Measurements from ENCODE around the gene JAZF1. TPM values are rescaled to one million over a fixed set of nuclear protein-coding genes. Genes with fewer than 3 reads are reported as not detected.
A peak's percentile ranks its signal among the peaks of the same experiment; 100 is the strongest.

The JAZF1 gene
- total RNA-seq, 1 donor from 2014 or later: 33.8 TPM

DNA sequence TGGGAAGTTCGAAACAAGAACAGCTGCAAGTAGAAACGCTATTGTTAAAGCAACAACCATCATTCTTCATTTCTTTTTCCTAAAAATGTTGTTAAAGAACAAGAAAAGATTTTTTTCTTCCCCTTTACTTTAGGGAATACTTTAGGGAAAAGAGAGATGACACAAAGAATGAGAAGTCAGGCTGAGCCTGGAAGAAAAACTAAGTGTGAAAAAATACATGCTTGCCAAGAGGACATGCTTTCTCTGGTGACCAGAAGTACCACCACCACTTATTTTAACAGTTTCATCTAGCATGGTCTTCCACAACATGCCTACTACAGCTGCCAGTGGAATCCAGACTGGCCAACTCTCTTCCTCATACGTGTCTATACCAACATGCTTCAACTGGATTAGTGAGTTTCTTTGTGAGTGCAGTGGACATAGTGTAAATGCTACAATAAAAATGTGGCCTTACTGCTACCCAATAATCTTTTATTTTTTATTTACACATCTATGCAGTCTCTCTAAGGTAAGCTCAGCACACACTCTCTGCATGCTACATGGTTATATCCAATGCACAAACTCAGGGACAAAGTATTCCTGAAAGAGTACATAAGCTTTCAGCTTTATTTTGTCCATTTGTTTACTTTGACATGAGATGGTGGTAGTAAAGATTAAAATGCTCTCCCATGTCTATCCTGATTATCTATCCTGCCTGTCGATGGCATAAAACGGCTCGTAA, 244.4 kb downstream of the JAZF1 start:
- no peaks in the 10 kb centered on the region for H3K9me3 Mint-ChIP-seq (ENCODE audit: low read depth)
- no peak overlapping the region for H3K4me3 Mint-ChIP-seq (ENCODE audit: unreplicated experiment)
- no peak overlapping the region for H3K27ac Mint-ChIP-seq (ENCODE audit: unreplicated experiment)
- H3K36me3 Mint-ChIP-seq (ENCODE audit: low read depth): peaks cover 3% of the 10 kb centered on the region
- peaks cover 40% of the 10 kb centered on the region for H3K4me1 Mint-ChIP-seq (ENCODE audit: low read depth)
- DNase-seq (ENCODE audit: low spot score): no peak
- no peaks in the 10 kb centered on the region for H3K27me3 Mint-ChIP-seq (ENCODE audit: low read depth)
- no peak for TF ChIP-seq CTCF (IDR thresholded peaks at IDR 0.05)

GRCh38 chr7:27933671-27934565, 246.7 kb downstream of the JAZF1 start:
- Mint-ChIP-seq H3K9me3 (ENCODE audit: low read depth) (no peaks in the 10 kb centered on the region), H3K27me3 (ENCODE audit: low read depth) (no peaks in the 10 kb centered on the region), H3K27ac (ENCODE audit: unreplicated experiment) (peak overlapping the region; percentile 55), H3K36me3 (ENCODE audit: low read depth) (no peaks in the 10 kb centered on the region), H3K4me1 (ENCODE audit: low read depth) (peaks cover 53% of the 10 kb centered on the region), H3K4me3 (ENCODE audit: unreplicated experiment) (no peak overlapping the region)
- peak; percentile 72 for TF ChIP-seq CTCF (IDR thresholded peaks at IDR 0.05)
- DNase-seq (ENCODE audit: low spot score): no peak

DNA sequence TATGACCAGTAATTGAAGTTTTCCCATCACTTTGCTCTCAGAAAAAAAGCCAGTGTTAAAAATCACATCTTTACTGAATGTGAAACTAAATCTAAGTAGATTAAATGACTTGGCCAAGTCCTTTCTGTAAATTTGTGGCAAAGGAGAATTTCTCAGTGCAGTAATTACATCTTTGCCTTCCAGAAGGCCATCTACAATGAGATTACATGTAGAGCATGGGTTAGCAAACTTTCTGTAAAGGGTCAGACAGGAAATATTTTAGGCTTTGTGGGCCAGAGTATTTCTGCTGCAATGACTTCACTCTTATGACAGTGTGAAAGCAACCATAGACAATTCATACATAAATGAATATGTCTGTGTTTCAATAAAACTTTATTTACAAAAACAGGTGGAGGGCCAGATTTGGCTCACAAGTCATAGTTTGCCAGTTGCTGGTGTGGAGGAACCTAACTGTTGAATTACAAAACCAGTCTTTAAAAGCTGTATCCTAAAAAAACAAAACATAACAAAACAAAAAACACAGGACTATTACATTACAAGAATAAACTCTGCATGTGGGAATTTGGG, 249.6 kb downstream of the JAZF1 start:
- DNase-seq (ENCODE audit: low spot score): no peak
- peaks cover 40% of the 10 kb centered on the region for H3K4me1 Mint-ChIP-seq (ENCODE audit: low read depth)
- H3K36me3 Mint-ChIP-seq (ENCODE audit: low read depth): no peaks in the 10 kb centered on the region
- H3K9me3 Mint-ChIP-seq (ENCODE audit: low read depth): no peaks in the 10 kb centered on the region
- no peak for TF ChIP-seq CTCF (IDR thresholded peaks at IDR 0.05)
- H3K27me3 Mint-ChIP-seq (ENCODE audit: low read depth): no peaks in the 10 kb centered on the region
- H3K27ac Mint-ChIP-seq (ENCODE audit: unreplicated experiment): no peak overlapping the region
- no peak overlapping the region for H3K4me3 Mint-ChIP-seq (ENCODE audit: unreplicated experiment)

DNA sequence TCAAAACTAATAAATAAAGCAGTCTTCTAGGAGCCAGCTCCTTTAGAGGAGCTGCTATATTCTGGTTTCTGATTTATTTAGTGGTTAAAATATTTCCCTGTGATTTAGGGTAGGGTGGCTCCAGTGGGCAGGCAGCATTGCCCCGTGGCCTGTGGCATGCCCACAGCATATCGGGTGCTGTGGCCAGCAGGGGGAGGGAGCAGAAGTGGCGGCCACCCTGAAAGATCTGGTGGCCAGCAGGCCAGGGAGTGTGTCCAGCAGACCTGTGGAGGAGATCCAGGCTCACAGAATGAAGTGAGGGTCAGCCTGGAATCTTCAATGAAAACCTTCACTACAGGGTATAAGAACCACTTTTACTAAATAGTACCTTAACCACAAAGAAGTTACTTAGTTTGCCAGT, 251.5 kb downstream of the JAZF1 start:
- no peak overlapping the region for H3K27ac Mint-ChIP-seq (ENCODE audit: unreplicated experiment)
- peaks cover 47% of the 10 kb centered on the region for H3K4me1 Mint-ChIP-seq (ENCODE audit: low read depth)
- H3K9me3 Mint-ChIP-seq (ENCODE audit: low read depth): no peaks in the 10 kb centered on the region
- no peaks in the 10 kb centered on the region for H3K36me3 Mint-ChIP-seq (ENCODE audit: low read depth)
- no peak overlapping the region for H3K4me3 Mint-ChIP-seq (ENCODE audit: unreplicated experiment)
- peak; percentile 23 for TF ChIP-seq CTCF (IDR thresholded peaks at IDR 0.05)
- no peaks in the 10 kb centered on the region for H3K27me3 Mint-ChIP-seq (ENCODE audit: low read depth)
- no peak for DNase-seq (ENCODE audit: low spot score)

GRCh38 chr7:27928001-27928400, 252.6 kb downstream of the JAZF1 start:
- TF ChIP-seq CTCF (IDR thresholded peaks at IDR 0.05): no peak
- DNase-seq (ENCODE audit: low spot score): no peak
- no peak overlapping the region for H3K4me3 Mint-ChIP-seq (ENCODE audit: unreplicated experiment)
- no peaks in the 10 kb centered on the region for H3K9me3 Mint-ChIP-seq (ENCODE audit: low read depth)
- no peaks in the 10 kb centered on the region for H3K36me3 Mint-ChIP-seq (ENCODE audit: low read depth)
- H3K27me3 Mint-ChIP-seq (ENCODE audit: low read depth): no peaks in the 10 kb centered on the region
- peaks cover 47% of the 10 kb centered on the region for H3K4me1 Mint-ChIP-seq (ENCODE audit: low read depth)
- no peak overlapping the region for H3K27ac Mint-ChIP-seq (ENCODE audit: unreplicated experiment)

All from chondrocyte (in vitro differentiated cells).